ENCODE results near the gene SH3PXD2A.

SH3PXD2A gene

GRCh38 chr10:103797857-103798256 is 57.5 kb downstream of the SH3PXD2A start:
- TF ChIP-seq CTCF (IDR thresholded peaks at IDR 0.05; ENCODE audit: low read depth, low read length) = no peak
- H3K4me3 ChIP-seq (replicated peaks in 1 of 2; ENCODE audit: low read depth in 2 of 2, low read length in 2 of 2) = no peak overlapping the region
- DNase-seq (ENCODE audit: low read depth in 2 of 2) = no peak

- H3K4me3 ChIP-seq (replicated peaks in 1 of 2; ENCODE audit: low read depth in 2 of 2, low read length in 2 of 2) = no peak overlapping the region
- DNase-seq (ENCODE audit: low read depth in 2 of 2) = no peak
- TF ChIP-seq CTCF (IDR thresholded peaks at IDR 0.05; ENCODE audit: low read depth, low read length) = no peak
These were observed 59.6 kb downstream of the SH3PXD2A start for GRCh38 chr10:103795634-103796270.

DNA sequence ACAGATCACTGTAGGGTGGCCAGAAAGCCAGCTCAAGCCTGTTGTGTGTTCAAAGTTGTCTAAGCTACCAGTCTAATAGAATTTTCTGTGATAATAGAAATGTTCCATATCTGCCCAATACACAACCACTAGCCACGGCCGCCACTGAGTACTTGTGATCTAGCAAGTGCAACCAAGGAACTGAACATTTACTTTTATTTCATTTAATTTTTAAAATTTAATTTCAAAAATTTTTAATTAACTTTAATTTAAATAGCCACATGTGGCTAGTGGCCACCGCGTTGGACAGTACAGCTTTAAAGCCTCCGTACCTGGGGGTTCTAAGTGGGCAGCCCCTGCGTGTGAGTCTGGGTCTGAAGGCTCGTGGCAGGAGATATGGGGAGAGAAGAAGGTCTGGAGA is 60.4 kb downstream of the SH3PXD2A start:
- DNase-seq (ENCODE audit: low read depth in 2 of 2) = no peak
- no peak overlapping the region for H3K4me3 ChIP-seq (replicated peaks in 1 of 2; ENCODE audit: low read depth in 2 of 2, low read length in 2 of 2)
- TF ChIP-seq CTCF (IDR thresholded peaks at IDR 0.05; ENCODE audit: low read depth, low read length) = no peak

GRCh38 chr10:103793920-103794883 is 61.2 kb downstream of the SH3PXD2A start:
- DNase-seq (ENCODE audit: low read depth in 2 of 2) = no peak
- no peak overlapping the region for H3K4me3 ChIP-seq (replicated peaks in 1 of 2; ENCODE audit: low read depth in 2 of 2, low read length in 2 of 2)
- TF ChIP-seq CTCF (IDR thresholded peaks at IDR 0.05; ENCODE audit: low read depth, low read length) = no peak

DNA sequence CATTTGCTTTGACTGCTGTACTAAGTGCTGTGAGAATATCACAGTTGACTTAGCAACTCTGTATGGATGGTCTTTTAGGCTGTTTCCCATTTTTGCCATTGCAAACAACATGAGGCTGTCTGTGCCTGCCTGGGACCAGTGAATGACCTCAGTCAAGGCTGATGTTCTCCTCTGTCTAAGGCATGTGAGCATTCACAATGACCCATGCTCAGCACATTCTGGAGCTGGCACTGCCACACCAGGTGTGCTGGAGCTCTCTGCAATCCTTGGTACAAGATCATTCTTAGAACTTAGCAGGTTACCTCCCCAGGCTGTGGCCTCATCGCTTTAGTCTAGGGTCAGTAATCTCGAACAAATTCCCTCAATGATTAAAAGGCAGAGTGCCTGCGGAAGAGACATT is 61.9 kb downstream of the SH3PXD2A start:
- TF ChIP-seq CTCF (IDR thresholded peaks at IDR 0.05; ENCODE audit: low read depth, low read length) = no peak
- DNase-seq (ENCODE audit: low read depth in 2 of 2) = no peak
- no peak overlapping the region for H3K4me3 ChIP-seq (replicated peaks in 1 of 2; ENCODE audit: low read depth in 2 of 2, low read length in 2 of 2)

DNA sequence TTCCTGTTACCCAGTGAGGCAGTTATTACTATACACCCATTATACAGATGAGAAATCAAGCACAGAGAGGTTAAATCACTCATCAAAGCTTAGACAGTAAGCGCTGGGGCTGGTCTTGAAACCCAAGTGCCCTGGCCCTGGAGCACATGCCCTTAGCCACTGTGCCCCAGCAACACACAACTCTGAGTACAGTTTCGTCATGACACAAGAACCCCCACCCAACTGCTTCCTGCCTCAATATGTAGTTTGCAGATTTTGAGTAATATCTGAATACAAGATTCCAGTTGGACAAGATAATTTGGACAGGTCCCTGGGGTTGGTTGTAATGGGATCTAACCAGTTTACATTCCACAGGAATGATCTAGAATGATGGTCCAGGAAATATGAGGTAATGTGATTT is 62.8 kb downstream of the SH3PXD2A start:
- TF ChIP-seq CTCF (IDR thresholded peaks at IDR 0.05; ENCODE audit: low read depth, low read length) = no peak
- no peak overlapping the region for H3K4me3 ChIP-seq (replicated peaks in 1 of 2; ENCODE audit: low read depth in 2 of 2, low read length in 2 of 2)
- DNase-seq (ENCODE audit: low read depth in 2 of 2) = peak in 1 of 2 donors; percentile 24

All from cardiac fibroblast (primary cell).